ENCODE results near the gene SYT9. TPM values are rescaled to one million over a fixed set of nuclear protein-coding genes. Genes with fewer than 3 reads are reported as not detected.

Gene SYT9
- total RNA-seq, 4 donors from 2014 or later, result 0.14 to 0.16 TPM; not detected in 2

DNA sequence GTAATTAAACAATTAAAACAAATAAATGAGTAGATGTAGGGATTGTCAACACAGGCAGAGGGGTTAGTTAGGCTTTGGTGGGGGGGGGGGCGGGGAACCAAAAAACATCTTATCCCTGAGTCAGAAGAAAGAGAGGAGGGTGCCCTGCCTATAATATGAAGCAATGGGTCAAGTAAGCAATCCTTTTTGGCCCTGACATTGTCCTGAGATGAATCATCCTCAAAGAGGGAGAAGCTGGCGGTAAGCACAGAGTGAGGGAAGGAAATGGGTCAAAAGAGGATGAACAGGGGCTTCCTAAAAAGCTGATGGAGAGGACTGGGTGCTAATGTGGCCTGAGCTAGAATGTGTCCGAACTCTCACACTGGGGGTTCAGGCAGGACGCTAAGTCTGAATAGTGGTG is 238.3 kb downstream of the SYT9 start:
- Histone ChIP-seq H3K4me1 (no peaks in the 10 kb centered on the region), H3K4me3 (no peak overlapping the region), H3K36me3 (no peaks in the 10 kb centered on the region), H3K9me3 (no peaks in the 10 kb centered on the region), H3K27ac (no peak overlapping the region), H3K27me3 (no peaks in the 10 kb centered on the region)
- whole genome bisulfite sequencing, 2 donors (ENCODE audit: low coverage in 1 of 2), result 82 to 90% methylated on average over 4 of the region's 4 CpGs
- intact Hi-C loops (cut with DNase I; ENCODE audit: low total_unique reads), result no loop called here
- TF ChIP-seq EP300 (IDR thresholded peaks at IDR 0.05; ENCODE audit: low read depth), result no peak
- TF ChIP-seq, protein P1, sequence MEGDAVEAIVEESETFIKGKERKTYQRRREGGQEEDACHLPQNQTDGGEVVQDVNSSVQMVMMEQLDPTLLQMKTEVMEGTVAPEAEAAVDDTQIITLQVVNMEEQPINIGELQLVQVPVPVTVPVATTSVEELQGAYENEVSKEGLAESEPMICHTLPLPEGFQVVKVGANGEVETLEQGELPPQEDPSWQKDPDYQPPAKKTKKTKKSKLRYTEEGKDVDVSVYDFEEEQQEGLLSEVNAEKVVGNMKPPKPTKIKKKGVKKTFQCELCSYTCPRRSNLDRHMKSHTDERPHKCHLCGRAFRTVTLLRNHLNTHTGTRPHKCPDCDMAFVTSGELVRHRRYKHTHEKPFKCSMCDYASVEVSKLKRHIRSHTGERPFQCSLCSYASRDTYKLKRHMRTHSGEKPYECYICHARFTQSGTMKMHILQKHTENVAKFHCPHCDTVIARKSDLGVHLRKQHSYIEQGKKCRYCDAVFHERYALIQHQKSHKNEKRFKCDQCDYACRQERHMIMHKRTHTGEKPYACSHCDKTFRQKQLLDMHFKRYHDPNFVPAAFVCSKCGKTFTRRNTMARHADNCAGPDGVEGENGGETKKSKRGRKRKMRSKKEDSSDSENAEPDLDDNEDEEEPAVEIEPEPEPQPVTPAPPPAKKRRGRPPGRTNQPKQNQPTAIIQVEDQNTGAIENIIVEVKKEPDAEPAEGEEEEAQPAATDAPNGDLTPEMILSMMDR (IDR thresholded peaks at IDR 0.05), result no peak
- in situ Hi-C loops (cut with MboI; ENCODE audit: low pct_ligation_motif_present in 1 of 4, low pct_unique_long_range_greater_than_20kb in 1 of 4, low sequenced_read_pairs in 3 of 4), result no loop called here
- no peak for DNase-seq

DNA sequence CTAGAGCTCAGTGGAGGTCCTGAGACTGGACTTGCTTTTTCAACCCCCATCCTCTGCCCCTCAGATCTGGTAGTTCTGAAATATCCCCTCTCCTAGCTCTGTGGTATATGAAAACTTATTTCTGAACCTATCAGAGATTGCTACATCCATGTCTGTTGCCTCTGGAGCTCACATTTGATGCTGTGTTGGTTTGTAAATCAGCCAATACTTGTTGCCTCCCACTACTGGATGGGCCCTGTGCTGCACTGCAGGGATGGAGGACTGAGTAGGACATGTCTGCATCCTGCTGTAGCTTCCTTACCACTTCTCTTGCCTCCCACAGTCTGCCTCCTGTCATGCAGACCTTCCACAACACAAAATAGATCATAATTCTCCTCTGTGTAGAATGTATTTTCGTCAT is 238.8 kb downstream of the SYT9 start:
- WGBS, 2 donors (ENCODE audit: low coverage in 1 of 2), result 81 to 100% methylated on average over 1 of the region's 1 CpG
- no peaks in the 10 kb centered on the region for H3K36me3 ChIP-seq

DNA sequence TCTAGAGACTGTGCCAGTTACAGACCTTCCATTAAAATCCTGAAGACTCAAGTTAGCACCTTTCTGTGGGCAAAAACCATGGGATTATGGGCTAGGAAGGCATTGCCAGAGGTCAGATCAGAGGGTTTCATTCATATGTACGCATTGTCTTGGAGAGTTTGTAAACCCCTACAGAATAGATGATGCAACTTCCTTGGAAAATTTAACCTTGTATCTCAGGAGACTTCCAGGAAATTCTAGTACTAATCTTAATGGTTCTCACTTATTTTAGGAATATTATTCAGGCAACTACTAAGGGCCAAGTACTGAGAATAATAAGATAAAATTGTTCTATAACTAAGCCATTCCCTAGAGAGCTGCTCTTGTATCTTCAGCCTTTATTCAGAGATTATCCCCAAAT is 240.5 kb downstream of the SYT9 start:
- Histone ChIP-seq H3K27ac (no peak overlapping the region), H3K9me3 (no peaks in the 10 kb centered on the region), H3K4me1 (no peaks in the 10 kb centered on the region), H3K4me3 (no peak overlapping the region), H3K27me3 (no peaks in the 10 kb centered on the region), H3K36me3 (no peaks in the 10 kb centered on the region)
- TF ChIP-seq POLR2A (IDR thresholded peaks at IDR 0.05), result no peak
- no peak for TF ChIP-seq POLR2AphosphoS5 (IDR thresholded peaks at IDR 0.05)
- in situ Hi-C loops (cut with MboI; ENCODE audit: low pct_ligation_motif_present in 1 of 4, low pct_unique_long_range_greater_than_20kb in 1 of 4, low sequenced_read_pairs in 3 of 4), result no loop called here
- intact Hi-C loops (cut with DNase I; ENCODE audit: low total_unique reads), result no loop called here
- DNase-seq, result no peak
- 86 to 94% methylated on average over 1 of the region's 1 CpG for WGBS, 2 donors (ENCODE audit: low coverage in 1 of 2)

More for the DNA sequence above, 238.8 kb downstream of the SYT9 start:
- Histone ChIP-seq H3K4me3 (no peak overlapping the region), H3K27ac (no peak overlapping the region), H3K9me3 (no peaks in the 10 kb centered on the region), H3K27me3 (no peaks in the 10 kb centered on the region), H3K4me1 (no peaks in the 10 kb centered on the region)
- TF ChIP-seq POLR2AphosphoS5 (IDR thresholded peaks at IDR 0.05), result no peak
- TF ChIP-seq, protein P1 (IDR thresholded peaks at IDR 0.05), result no peak
- no peak for TF ChIP-seq POLR2A (IDR thresholded peaks at IDR 0.05)
- TF ChIP-seq EP300 (IDR thresholded peaks at IDR 0.05; ENCODE audit: low read depth), result no peak
- DNase-seq, result no peak
- intact Hi-C loops (cut with DNase I; ENCODE audit: low total_unique reads), result no loop called here
- in situ Hi-C loops (cut with MboI; ENCODE audit: low pct_ligation_motif_present in 1 of 4, low pct_unique_long_range_greater_than_20kb in 1 of 4, low sequenced_read_pairs in 3 of 4), result no loop called here

DNA sequence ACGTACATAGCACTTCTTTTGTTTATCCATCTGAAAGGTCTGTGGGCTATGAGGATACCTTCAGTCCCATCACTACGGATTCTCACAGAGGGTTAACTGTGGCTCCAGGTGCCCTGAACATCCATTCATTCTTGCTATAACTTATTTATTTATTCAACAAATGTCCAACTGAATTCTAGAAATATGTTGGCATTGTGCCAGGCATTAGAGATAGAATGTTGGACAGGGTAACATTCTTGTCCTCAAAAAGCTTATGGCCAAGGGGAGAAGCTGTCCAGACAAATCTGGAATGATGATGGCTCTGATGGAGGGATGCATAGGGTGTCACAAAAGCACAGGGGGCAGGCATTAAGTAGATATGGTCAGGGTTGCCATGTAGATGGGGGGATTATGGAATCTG is 242.0 kb downstream of the SYT9 start:
- H3K36me3 ChIP-seq, result no peaks in the 10 kb centered on the region
- DNase-seq, result no peak
- in situ Hi-C loops (cut with MboI; ENCODE audit: low pct_ligation_motif_present in 1 of 4, low pct_unique_long_range_greater_than_20kb in 1 of 4, low sequenced_read_pairs in 3 of 4), result no loop called here
- 92 to 100% methylated on average over 1 to 2 of the region's 2 CpGs for WGBS, 2 donors (ENCODE audit: low coverage in 1 of 2)
- intact Hi-C loops (cut with DNase I; ENCODE audit: low total_unique reads), result no loop called here
- no peak for TF ChIP-seq POLR2A (IDR thresholded peaks at IDR 0.05)
- TF ChIP-seq, protein P1 (IDR thresholded peaks at IDR 0.05), result no peak
- TF ChIP-seq POLR2AphosphoS5 (IDR thresholded peaks at IDR 0.05), result no peak
- no peak for TF ChIP-seq EP300 (IDR thresholded peaks at IDR 0.05; ENCODE audit: low read depth)
- H3K4me3 ChIP-seq, result no peak overlapping the region
- H3K9me3 ChIP-seq, result no peaks in the 10 kb centered on the region
- no peaks in the 10 kb centered on the region for H3K4me1 ChIP-seq
- no peaks in the 10 kb centered on the region for H3K27me3 ChIP-seq
- H3K27ac ChIP-seq, result no peak overlapping the region

DNA sequence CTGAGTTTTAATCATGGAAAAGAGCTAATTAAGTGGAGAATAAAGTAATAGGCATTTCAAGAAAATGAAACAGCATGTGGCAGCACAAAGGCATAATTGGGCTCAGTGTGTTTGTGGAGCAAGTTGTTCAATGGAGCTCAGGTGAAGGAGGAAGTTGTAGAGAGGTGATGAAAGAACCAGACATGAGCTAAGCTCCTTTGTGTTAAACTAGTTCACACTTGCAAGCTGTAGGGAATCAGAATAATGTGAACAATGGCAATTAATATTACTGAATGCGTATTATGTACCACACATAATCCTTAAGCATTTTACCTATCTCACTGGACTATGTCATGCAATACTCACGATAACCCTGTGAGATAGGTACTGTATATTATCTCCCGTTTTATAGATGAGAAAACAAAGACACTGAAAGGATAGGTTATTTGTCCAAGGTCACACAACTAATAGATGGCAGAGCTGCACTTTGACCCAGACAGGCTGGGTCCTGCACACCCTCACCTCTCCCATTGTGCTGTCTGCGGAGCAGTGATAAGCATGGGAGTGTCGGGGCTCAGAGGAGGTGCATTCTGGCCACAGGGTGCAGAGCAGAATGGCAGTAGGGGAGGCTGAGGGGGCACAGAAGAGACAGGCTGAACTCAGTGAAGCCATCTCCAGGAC is 242.5 kb downstream of the SYT9 start:
- no peak overlapping the region for H3K27ac ChIP-seq
- no peaks in the 10 kb centered on the region for H3K9me3 ChIP-seq
- no peaks in the 10 kb centered on the region for H3K4me1 ChIP-seq
- no peaks in the 10 kb centered on the region for H3K36me3 ChIP-seq
- no peak for DNase-seq
- 87 to 90% methylated on average over 3 to 5 of the region's 5 CpGs for WGBS, 2 donors (ENCODE audit: low coverage in 1 of 2)
- intact Hi-C loops (cut with DNase I; ENCODE audit: low total_unique reads) (no loop called here), in situ Hi-C loops (cut with MboI; ENCODE audit: low pct_ligation_motif_present in 1 of 4, low pct_unique_long_range_greater_than_20kb in 1 of 4, low sequenced_read_pairs in 3 of 4) (no loop called here)
- no peak overlapping the region for H3K4me3 ChIP-seq
- H3K27me3 ChIP-seq, result no peaks in the 10 kb centered on the region
- TF ChIP-seq POLR2AphosphoS5 (IDR thresholded peaks at IDR 0.05), result no peak
- no peak for TF ChIP-seq EP300 (IDR thresholded peaks at IDR 0.05; ENCODE audit: low read depth)
- TF ChIP-seq, protein P1 (IDR thresholded peaks at IDR 0.05), result no peak
- no peak for TF ChIP-seq POLR2A (IDR thresholded peaks at IDR 0.05)
